Measurements from ENCODE around the gene RPS8.
"Not testable (repeated sequence)": the region's sequence is repeated elsewhere in the genome, so short reads cannot be mapped to it uniquely, and the experiment has no call there.

The RPS8 gene

DNA sequence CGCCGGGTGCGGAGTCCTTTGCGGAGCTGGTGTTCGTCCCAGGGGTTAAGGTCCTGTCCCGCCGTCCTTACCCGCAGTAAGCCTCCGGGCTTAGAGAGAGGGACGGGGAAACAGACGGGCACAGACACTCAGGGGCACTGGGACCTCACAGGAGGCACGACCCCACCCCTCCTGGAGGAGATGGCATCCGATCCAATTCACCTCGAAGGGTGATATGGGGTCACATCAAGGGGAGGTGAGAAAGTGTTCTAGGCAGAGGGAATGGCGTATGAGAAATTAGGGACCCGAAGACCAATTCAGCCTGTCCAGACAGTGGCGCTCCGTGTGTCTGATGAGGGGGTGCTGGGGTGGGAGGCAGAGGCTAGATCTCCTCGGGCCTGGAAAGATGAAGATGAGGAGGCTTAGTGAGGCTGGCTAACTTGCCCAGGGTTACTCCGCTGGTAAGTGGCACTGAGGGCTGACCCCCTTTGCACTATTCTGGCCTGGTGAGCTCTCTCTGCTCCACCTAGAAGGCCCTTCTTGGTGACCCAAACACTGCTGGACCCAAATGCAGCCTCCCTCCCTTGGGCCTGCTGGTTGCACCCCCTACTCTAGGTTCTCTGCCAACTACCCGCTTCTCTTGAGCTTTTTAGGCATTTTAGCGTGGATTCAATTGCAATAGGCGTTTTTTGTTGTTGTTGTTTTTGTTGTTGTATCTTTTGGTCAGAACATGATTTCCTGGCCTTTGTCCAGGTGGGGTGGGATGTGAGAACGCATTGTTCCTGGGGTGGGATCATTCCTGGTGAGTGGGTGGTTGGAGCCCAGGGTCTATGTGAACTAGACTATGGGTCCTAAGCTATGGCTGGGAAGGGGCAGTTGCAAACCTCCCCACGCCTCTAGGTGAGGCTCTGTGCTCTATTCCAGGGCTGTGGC lies 45.2 kb downstream of the RPS8 start:
- no peak for DNase-seq

DNA sequence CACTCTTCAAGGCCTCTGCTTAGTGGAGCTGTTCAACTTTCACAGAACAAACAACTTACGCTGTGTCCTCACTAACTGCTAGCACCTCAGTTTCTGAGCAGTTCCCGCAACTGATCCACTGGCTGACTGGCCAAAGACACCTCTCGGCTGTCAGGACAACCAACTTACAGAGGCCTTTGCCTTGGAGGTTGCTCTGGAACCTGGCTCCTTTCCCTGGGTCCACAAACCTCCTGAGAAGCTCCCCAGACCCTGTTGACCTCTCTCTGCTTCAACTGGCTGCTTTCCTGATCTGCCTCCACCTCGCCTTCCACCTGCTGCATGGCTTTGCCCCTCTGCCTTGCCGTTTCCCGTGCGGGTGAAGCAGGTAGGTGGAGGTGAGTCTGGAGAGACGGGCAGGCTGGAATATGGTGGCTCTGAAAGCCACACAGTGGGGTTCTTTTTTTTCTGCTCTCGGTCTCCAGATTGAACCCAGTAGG lies 45.9 kb downstream of the RPS8 start:
- no peak for DNase-seq

DNA sequence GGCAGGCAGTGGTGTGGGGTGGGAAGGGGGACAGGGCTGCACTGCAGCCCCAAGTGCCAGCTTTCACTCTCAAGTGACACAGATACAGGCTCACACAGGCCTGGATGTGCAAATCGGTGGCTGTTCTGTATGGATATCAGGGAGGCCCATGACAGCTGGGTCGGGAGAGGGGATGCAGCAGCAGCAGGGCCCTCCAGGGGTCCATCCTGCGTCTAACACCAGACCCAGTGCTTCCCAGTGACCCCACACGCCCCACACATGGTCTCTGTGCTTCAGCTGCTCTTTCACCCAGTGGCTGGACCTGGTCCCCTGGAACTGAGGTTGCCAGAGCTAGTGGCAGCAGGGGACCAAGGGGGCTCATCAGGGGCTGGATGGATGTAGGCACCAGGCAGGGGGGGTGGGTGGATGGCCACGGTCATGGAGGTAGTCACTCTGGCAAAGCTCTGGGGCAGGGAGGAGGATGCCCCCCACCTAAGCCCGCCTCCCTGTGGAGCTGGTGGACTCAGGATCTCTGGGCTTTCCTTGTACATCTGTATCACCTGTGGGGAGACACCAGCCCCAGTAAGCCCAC lies 46.9 kb downstream of the RPS8 start:
- DNase-seq: no peak

DNA sequence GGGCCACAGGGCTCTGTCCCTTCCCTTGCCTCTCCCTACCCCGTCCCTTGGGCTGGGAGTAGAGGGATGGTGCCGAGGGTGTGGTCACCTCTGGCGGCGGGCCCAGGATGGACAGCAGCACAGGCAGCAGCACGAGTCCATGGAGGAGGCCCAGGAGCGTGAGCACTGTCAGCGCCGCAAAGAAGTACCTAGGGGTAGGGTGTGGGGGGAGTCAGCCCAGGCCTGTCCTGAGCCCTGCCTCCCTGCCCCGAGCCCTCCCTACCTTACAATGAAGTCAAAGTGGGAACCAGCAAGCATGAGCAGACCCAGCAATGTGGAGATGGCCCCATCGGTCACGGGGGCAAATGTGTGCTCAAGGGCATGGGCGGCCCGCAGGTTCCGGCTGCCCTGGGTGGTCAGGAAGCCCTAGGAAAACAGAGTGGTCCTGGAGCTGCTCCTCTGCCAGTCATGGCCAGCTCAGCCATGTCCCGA lies 47.7 kb downstream of the RPS8 start:
- DNase-seq: no peak

DNA sequence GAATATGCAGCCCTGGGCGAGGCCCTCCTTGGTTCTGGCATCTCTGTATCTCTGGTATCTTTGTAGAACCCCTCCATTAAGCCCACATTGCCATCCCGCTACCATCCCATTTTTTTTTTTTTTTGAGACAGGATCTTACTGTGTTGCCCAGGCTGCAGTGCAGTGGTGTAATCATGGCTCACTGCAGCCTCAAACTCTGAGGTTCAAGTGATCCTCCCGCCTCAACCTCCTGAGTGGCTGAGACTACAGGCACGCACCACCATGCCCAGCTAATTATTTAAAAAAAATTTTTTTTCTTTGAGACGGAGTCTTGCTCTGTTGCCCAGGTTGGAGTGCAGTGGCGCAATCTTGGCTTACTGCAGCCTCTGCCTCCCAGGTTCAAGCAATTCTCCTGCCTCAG lies 49.1 kb downstream of the RPS8 start:
- not testable (repeated sequence) for DNase-seq

DNA sequence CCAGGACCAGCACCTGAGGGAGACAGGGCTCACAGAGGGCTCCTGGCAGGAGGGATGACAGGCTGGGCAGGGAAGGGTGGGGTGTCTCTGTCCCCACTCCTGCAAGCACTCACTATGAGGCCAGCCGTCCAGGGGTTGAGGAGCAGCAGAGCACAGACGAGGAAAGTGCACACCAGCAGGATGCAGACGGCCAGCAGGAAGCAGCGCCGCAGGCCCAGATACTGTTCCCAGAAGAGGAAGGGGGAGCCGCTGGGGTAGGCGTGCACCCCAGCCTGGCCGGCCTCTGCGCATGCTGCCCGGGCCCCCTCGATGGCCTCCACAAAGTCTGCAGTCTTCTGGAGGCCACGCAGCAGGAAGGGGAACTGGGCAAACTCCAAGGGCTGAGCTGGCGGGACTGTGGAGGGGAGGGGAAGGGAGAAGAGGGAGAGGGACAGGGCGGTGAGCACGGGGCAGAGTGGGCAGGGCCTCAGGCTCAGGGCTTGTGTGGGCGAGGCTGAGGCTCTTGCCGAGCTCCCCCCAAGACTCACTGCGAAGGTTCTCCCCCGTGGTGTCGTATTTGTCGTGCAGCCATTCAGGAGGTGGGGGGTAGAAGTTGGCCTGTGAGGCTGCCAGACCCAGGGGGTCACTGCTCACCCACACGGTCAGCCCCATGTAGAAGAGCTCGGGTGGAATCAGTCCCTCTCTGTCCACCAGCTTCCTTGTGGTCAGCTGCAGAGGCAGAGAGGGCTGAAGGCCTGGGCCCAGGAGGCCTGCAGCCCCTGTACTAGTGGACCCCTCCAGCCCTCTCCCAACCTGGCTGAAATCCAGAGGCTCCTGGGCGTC lies 51.2 kb downstream of the RPS8 start:
- DNase-seq: peak; percentile 76

DNA sequence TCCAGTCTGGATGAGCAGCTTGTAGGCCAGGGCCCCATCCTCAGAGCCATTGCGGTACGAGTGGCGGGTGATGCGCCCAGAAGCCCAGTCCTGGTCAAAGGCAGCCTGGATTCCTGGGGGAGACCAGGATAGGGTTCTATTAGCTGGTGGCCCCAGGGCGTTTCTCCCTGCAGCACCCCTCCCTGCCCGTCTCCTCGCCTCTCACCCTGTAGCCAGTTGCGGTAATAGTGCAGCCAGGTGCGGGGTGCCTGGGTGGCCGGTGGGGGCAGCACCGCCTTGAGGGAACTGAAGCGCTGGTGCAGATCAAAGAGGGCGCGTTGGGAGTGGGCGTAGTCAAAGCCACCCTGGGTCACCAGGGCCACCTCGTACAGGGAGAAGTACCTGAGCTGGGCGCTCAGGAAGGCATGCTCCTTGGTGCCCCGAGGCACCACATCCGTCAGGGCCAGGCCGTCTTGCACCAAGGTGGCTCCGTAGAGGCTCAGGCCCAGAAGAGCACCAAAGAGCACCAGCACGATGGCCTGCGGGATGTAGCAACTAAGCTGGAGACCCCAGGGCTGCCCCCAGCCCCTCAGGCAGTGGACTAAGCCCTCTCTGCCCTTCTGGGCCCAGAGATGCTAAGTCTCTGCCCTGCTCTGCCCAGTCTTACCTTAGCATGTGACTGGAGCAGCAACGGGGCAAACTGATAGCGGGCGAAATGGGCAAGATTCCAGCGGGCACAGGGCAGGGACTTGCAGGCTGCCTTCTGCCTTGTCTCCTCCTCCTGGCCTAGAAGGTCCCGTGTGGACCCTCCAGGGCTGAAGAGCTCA lies 52.1 kb downstream of the RPS8 start:
- peak; percentile 81 for DNase-seq

DNA sequence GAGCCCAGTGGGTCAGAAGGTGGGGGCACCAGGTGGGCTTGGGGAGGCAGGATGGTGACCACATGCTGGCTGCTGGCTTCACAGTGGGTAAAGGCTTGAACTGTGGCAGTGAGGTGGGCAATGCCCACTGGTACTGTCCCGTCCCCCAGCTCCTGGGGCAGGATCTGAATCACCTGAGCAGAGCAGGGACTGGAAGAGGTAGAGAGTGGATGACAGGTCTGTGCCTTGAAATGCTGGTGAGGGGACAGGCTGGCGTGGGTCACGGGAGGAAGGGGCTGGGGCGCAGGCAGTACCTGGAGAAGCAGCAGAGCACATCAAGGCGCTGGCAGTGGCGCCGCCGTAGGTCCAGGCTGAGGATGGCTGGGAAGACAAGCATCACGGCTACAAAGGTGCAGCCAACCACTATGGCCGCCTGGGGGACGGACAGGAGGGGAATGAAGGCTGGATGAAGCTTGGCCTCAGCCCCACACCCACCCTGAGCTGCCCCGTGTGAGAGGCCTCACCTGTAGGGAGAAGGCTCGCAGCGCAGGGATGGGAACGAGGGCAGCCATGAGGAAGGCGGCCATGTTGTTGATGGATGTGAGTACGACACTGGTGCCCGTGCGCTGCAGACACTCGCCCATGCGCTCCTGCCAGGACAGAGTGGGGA lies 52.8 kb downstream of the RPS8 start:
- no peak for DNase-seq

All from hematopoietic multipotent progenitor cell treated with erythropoietin and hydrocortisone succinate and interleukin-3 and kit ligand, for 8 days (in vitro differentiated cells).